ENCODE data around the gene CEL. TPM values are rescaled to one million over a fixed set of nuclear protein-coding genes. Genes with fewer than 3 reads are reported as not detected.

Gene CEL
- total and polyA plus RNA-seq, 9 donors = 1.3 to 13.6 (median 2.8) TPM

GRCh38 chr9:133048595-133048994 is 13.2 kb upstream of the CEL start:
- no peak for TF ChIP-seq EP300 (IDR thresholded peaks at IDR 0.05)
- TF ChIP-seq CTCF (IDR thresholded peaks at IDR 0.05) = no peak
- TF ChIP-seq POLR2A (IDR thresholded peaks at IDR 0.05) = no peak
- Histone ChIP-seq H3K36me3 (no peaks in the 10 kb centered on the region), H3K4me3 (no peak overlapping the region), H3K4me1 (ENCODE audit: insufficient read depth) (peaks cover 2% of the 10 kb centered on the region), H3K27me3 (no peaks in the 10 kb centered on the region), H3K27ac (no peak overlapping the region), H3K9me3 (no peaks in the 10 kb centered on the region)
- no peak for DNase-seq
- intact Hi-C loops (cut with DNase I) = loop anchor here in 1 of 4 donors (10.0 kb wide), 1 partner anchor 96 kb away; no protein-coding TSS in a partner anchor
- 61 to 74% (median 62%) methylated on average over 5 of the region's 5 CpGs for WGBS, 3 donors

GRCh38 chr9:133049043-133049442 is 12.7 kb upstream of the CEL start:
- Histone ChIP-seq H3K9me3 (no peaks in the 10 kb centered on the region), H3K27me3 (no peaks in the 10 kb centered on the region), H3K4me1 (ENCODE audit: insufficient read depth) (peaks cover 2% of the 10 kb centered on the region), H3K27ac (no peak overlapping the region), H3K4me3 (no peak overlapping the region), H3K36me3 (no peaks in the 10 kb centered on the region)
- intact Hi-C loops (cut with DNase I) = loop anchor here in 1 of 4 donors (10.0 kb wide), 1 partner anchor 96 kb away; no protein-coding TSS in a partner anchor
- 86 to 95% (median 87%) methylated on average over 13 of the region's 13 CpGs for WGBS, 3 donors
- no peak for DNase-seq
- TF ChIP-seq EP300 (IDR thresholded peaks at IDR 0.05) (no peak), CTCF (IDR thresholded peaks at IDR 0.05) (no peak), POLR2A (IDR thresholded peaks at IDR 0.05) (no peak)

- Histone ChIP-seq H3K27me3 (no peaks in the 10 kb centered on the region), H3K4me1 (ENCODE audit: insufficient read depth) (peaks cover 2% of the 10 kb centered on the region), H3K27ac (no peak overlapping the region), H3K36me3 (no peaks in the 10 kb centered on the region), H3K4me3 (no peak overlapping the region), H3K9me3 (no peaks in the 10 kb centered on the region)
- intact Hi-C loops (cut with DNase I) = no loop called here
- DNase-seq = no peak
- 29 to 46% (median 39%) methylated on average over 6 of the region's 6 CpGs for WGBS, 3 donors
- no peak for TF ChIP-seq CTCF (IDR thresholded peaks at IDR 0.05)
- TF ChIP-seq EP300 (IDR thresholded peaks at IDR 0.05) = no peak
- no peak for TF ChIP-seq POLR2A (IDR thresholded peaks at IDR 0.05)
These were observed 11.6 kb upstream of the CEL start for GRCh38 chr9:133050142-133050541.

- WGBS, 3 donors = 40 to 63% (median 55%) methylated on average over 10 of the region's 10 CpGs
- Histone ChIP-seq H3K27me3 (no peaks in the 10 kb centered on the region), H3K9me3 (no peaks in the 10 kb centered on the region), H3K36me3 (no peaks in the 10 kb centered on the region), H3K4me3 (no peak overlapping the region), H3K4me1 (ENCODE audit: insufficient read depth) (peaks cover 2% of the 10 kb centered on the region), H3K27ac (no peak overlapping the region)
- TF ChIP-seq EP300 (IDR thresholded peaks at IDR 0.05) (no peak), CTCF (IDR thresholded peaks at IDR 0.05) (no peak), POLR2A (IDR thresholded peaks at IDR 0.05) (no peak)
- DNase-seq = no peak
- intact Hi-C loops (cut with DNase I) = no loop called here
These were observed 11.0 kb upstream of the CEL start for GRCh38 chr9:133050781-133051180.
